Common myeloid progenitor, CD34-positive (primary cell): ENCODE measurements around the gene TOP3B.

Experiments
- CTCF ChIA-PET: fragments of 350-600 bp; sonication (Branson Sonifier 250); formaldehyde crosslinking; loops from one replicate; lab custom pipeline; 2021; ENCODE audit warnings: antibody characterized with exemption; lab: Charles Lee
- POLR2A ChIA-PET: fragments of 350-600 bp; sonication (Branson Sonifier 250); formaldehyde crosslinking; loops from one replicate; lab custom pipeline; 2021; ENCODE audit warnings: antibody characterized with exemption; lab: Charles Lee
- DNase-seq, 3 donors: peaks; one replicate each; pipeline versions ENCODE4 v3.0.0 to v3.0.0-alpha.2; 2013
- H3K27ac ChIP-seq, 2 experiments: 1 replicate in 1 of 2; 2 replicates in 1 of 2; pipeline ENCODE4 v1.7.0; 2013; ENCODE audit warnings: inconsistent platforms in 2 of 2, low read length in 2 of 2, mild to moderate bottlenecking in 2 of 2, low read depth in 1 of 2, moderate library complexity in 1 of 2; ENCODE audit not compliant: severe bottlenecking in 2 of 2, insufficient read depth in 1 of 2, poor library complexity in 1 of 2
- H3K27me3 ChIP-seq, 5 experiments: replicated peaks in 2 of 5; 1 replicate in 3 of 5; 2 replicates in 2 of 5; pipeline versions ENCODE4 v1.6.1 to v1.7.0; 2013; ENCODE audit warnings: low read length in 4 of 5, mild to moderate bottlenecking in 2 of 5, moderate library complexity in 2 of 5, inconsistent platforms in 1 of 5; ENCODE audit not compliant: insufficient read depth in 5 of 5, control insufficient read depth in 4 of 5
- H3K36me3 ChIP-seq, 4 experiments: 1 replicate in 2 of 4; 2 replicates in 2 of 4; pipeline versions ENCODE4 v1.6.1 to v1.7.0; 2013; ENCODE audit warnings: low read length in 3 of 4, control low read depth in 1 of 4, mild to moderate bottlenecking in 1 of 4; ENCODE audit not compliant: control insufficient read depth in 4 of 4, insufficient read depth in 4 of 4
- H3K4me1 ChIP-seq, 4 experiments: 1 replicate in 3 of 4; 2 replicates in 1 of 4; pipeline versions ENCODE4 v1.6.1 to v1.7.1; 2013; ENCODE audit warnings: low read length in 3 of 4, mild to moderate bottlenecking in 3 of 4, control low read depth in 1 of 4, inconsistent platforms in 1 of 4, moderate library complexity in 1 of 4; ENCODE audit not compliant: control insufficient read depth in 4 of 4, insufficient read depth in 4 of 4; ENCODE audit errors: control extremely low read depth in 1 of 4
- H3K4me3 ChIP-seq, 7 experiments: 1 replicate in 4 of 7; 2 replicates in 3 of 7; pipeline versions ENCODE4 v1.5.1 to v1.7.0; 2013; ENCODE audit warnings: mild to moderate bottlenecking in 7 of 7, low read length in 6 of 7, moderate library complexity in 6 of 7, inconsistent platforms in 2 of 7, low read depth in 2 of 7, control low read depth in 1 of 7; ENCODE audit not compliant: insufficient read depth in 4 of 7, control insufficient read depth in 1 of 7; ENCODE audit errors: extremely low read depth in 1 of 7
- H3K9me3 ChIP-seq, 5 experiments: 1 replicate in 4 of 5; 2 replicates in 1 of 5; pipeline versions ENCODE4 v1.6.1 to v1.7.1; 2013; ENCODE audit warnings: low read length in 4 of 5, mild to moderate bottlenecking in 2 of 5, inconsistent platforms in 1 of 5, low read depth in 1 of 5, moderate library complexity in 1 of 5; ENCODE audit not compliant: control insufficient read depth in 4 of 5, insufficient read depth in 2 of 5; ENCODE audit errors: control extremely low read depth in 1 of 5
- WGBS: methylation state at CpG from one replicate; pipeline ENCODE4 v1.1.5; 2013; ENCODE audit not compliant: insufficient coverage; 5-methylcytosine and 5-hydroxymethylcytosine counted together

The TOP3B gene

GRCh38 chr22:21963286-21963685 lies 19.3 kb downstream of the TOP3B start:
- POLR2A ChIA-PET: no interaction called here
- 99% methylated on average over 7 of the region's 7 CpGs for whole genome bisulfite sequencing
- no peak for DNase-seq
- Histone ChIP-seq H3K9me3 (no peaks in the 10 kb centered on the region), H3K27ac (no peak overlapping the region), H3K4me3 (no peak overlapping the region), H3K36me3 (peaks cover 33 to 97% (median 77%) of the 10 kb centered on the region in 4 experiments), H3K27me3 (no peaks in the 10 kb centered on the region), H3K4me1 (no peaks in the 10 kb centered on the region)
- CTCF ChIA-PET: interaction anchor here (1.0 to 1.5 kb wide), 2 partner anchors 11 to 21 kb away, joined by 3 to 4 read pairs; partner anchors contain the start of gene PPM1F

GRCh38 chr22:21962655-21962949 lies 20.0 kb downstream of the TOP3B start:
- Histone ChIP-seq H3K27me3 (no peaks in the 10 kb centered on the region), H3K9me3 (no peaks in the 10 kb centered on the region), H3K4me1 (no peaks in the 10 kb centered on the region), H3K4me3 (no peak overlapping the region), H3K36me3 (peaks cover 28 to 94% (median 72%) of the 10 kb centered on the region in 4 experiments), H3K27ac (no peak overlapping the region)
- no peak for DNase-seq
- ChIA-PET CTCF (interaction anchor here (1.0 to 1.5 kb wide), 2 partner anchors 10 to 20 kb away, joined by 3 to 4 read pairs; partner anchors contain the start of gene PPM1F), POLR2A (no interaction called here)
- WGBS: over 99% methylated on average over 11 of the region's 11 CpGs

- Histone ChIP-seq H3K4me3 (no peak overlapping the region), H3K4me1 (no peaks in the 10 kb centered on the region), H3K36me3 (peaks cover 25 to 88% (median 68%) of the 10 kb centered on the region in 4 experiments), H3K9me3 (no peaks in the 10 kb centered on the region), H3K27ac (no peak overlapping the region), H3K27me3 (no peaks in the 10 kb centered on the region)
- no peak for DNase-seq
- ChIA-PET CTCF (interaction anchor here (0.9 to 2.0 kb wide), 5 partner anchors 9 to 22 kb away, joined by 3 to 5 read pairs (median 4); partner anchors contain the start of gene PPM1F), POLR2A (no interaction called here)
- WGBS: 97% methylated on average over 22 of the region's 23 CpGs
Measured at GRCh38 chr22:21961886-21962654, 20.5 kb downstream of the TOP3B start.

- Histone ChIP-seq H3K27me3 (no peaks in the 10 kb centered on the region), H3K4me1 (no peaks in the 10 kb centered on the region), H3K36me3 (peaks cover 17 to 81% (median 61%) of the 10 kb centered on the region in 4 experiments), H3K4me3 (no peak overlapping the region), H3K9me3 (no peaks in the 10 kb centered on the region), H3K27ac (no peak overlapping the region)
- DNase-seq: no peak
- ChIA-PET POLR2A (no interaction called here), CTCF (interaction anchor here (0.9 to 2.0 kb wide), 4 partner anchors 8 to 21 kb away, joined by 3 to 5 read pairs (median 4); partner anchors contain the start of gene PPM1F)
- 93% methylated on average over 18 of the region's 18 CpGs for WGBS
Measured at GRCh38 chr22:21961127-21961867, 21.3 kb downstream of the TOP3B start.

GRCh38 chr22:21960200-21961126 lies 22.1 kb downstream of the TOP3B start:
- POLR2A ChIA-PET: no interaction called here
- peaks cover 15 to 72% (median 56%) of the 10 kb centered on the region in 4 experiments for H3K36me3 ChIP-seq

DNA sequence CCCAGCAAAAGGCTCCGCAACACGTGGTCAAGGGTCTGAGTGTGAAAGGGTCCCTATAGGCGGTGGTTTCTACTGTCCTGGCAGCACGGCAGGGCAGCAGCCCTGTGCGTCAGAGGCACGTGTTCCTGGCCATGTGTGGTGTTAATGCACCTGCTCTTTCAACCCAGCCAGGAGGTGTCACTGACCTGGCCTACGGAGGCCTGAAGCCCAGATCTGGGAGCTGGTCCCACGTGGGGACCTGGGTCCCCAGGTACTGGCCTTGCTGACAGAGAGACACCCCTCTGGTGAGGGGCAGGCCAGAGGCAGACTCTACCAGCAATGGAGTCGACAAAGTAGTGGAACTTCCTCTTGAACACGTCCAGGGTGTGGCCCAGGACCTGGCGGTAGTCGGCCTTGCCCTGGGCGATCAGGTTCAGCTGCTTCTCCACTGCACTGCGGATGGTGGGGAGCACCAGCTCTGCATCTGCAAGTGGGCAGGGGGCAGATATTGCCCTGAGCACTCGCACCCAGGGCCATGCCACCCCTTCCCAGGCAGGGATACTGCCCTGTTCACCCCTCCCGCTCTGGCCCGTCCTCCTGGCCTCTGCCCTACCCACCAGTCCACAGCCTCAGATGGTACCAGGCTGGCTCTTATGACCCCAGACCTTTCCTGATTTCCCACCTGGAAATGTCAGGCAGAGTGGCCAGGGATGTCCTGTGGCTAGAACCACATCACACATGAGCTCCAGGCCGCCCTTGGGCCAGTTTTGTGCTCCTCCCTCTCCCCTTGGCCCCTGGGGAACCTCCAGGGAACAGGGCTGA lies 23.1 kb downstream of the TOP3B start:
- Histone ChIP-seq H3K27ac (no peak overlapping the region), H3K9me3 (no peaks in the 10 kb centered on the region), H3K36me3 (peaks cover 12 to 64% (median 48%) of the 10 kb centered on the region in 4 experiments), H3K4me1 (no peaks in the 10 kb centered on the region), H3K27me3 (no peaks in the 10 kb centered on the region), H3K4me3 (no peak overlapping the region)
- CTCF ChIA-PET: interaction anchor here (1.0 to 1.3 kb wide), 3 partner anchors 9 to 21 kb away, joined by 3 to 6 read pairs (median 4); no protein-coding TSS in a partner anchor
- DNase-seq: no peak
- WGBS: 94% methylated on average over 17 of the region's 18 CpGs
- POLR2A ChIA-PET: no interaction called here

More at GRCh38 chr22:21960200-21961126, 22.1 kb downstream of the TOP3B start:
- H3K27me3 ChIP-seq: no peaks in the 10 kb centered on the region
- WGBS: 97% methylated on average over 23 of the region's 24 CpGs
- DNase-seq: no peak
- no peaks in the 10 kb centered on the region for H3K4me1 ChIP-seq
- CTCF ChIA-PET: interaction anchor here (1.2 to 2.0 kb wide), 2 partner anchors 9 to 20 kb away, joined by 3 to 5 read pairs; no protein-coding TSS in a partner anchor
- no peak overlapping the region for H3K27ac ChIP-seq
- H3K9me3 ChIP-seq: no peaks in the 10 kb centered on the region
- no peak overlapping the region for H3K4me3 ChIP-seq
